HEK293 (cell line): Measurements from ENCODE around the gene DYNLL1.

Source experiments
- GLIS1 ChIP-seq: fragments of 450-650 bp; formaldehyde crosslinking; IDR thresholded peaks from 2 replicates; pipeline ENCODE4 v1.5.1; 2016; ENCODE audit warnings: missing biosample characterization, missing genetic modification characterization
- HOXA7 ChIP-seq: sonication (generic); formaldehyde crosslinking; IDR thresholded peaks from 2 replicates; pipeline ENCODE4 v1.8.1; 2022; ENCODE audit warnings: missing genetic modification reagents, borderline replicate concordance
- KLF16 ChIP-seq: fragments of 450-650 bp; formaldehyde crosslinking; IDR thresholded peaks from 2 replicates; pipeline ENCODE4 v1.5.1; 2017; ENCODE audit warnings: missing biosample characterization, missing genetic modification characterization
- KLF9 ChIP-seq: fragments of 450-650 bp; formaldehyde crosslinking; IDR thresholded peaks from 2 replicates; pipeline ENCODE4 v1.5.1; 2016; ENCODE audit warnings: missing biosample characterization, missing genetic modification characterization, low read depth
- PRDM10 ChIP-seq: fragments of 450-650 bp; formaldehyde crosslinking; IDR thresholded peaks from 2 replicates; pipeline ENCODE4 v1.5.1; 2016; ENCODE audit warnings: missing biosample characterization, missing genetic modification characterization
- SCRT1 ChIP-seq: fragments of 450-650 bp; formaldehyde crosslinking; IDR thresholded peaks from 2 replicates; pipeline ENCODE4 v1.5.1; 2016; ENCODE audit warnings: missing biosample characterization, missing genetic modification characterization, borderline replicate concordance
- SETDB1 ChIP-seq: IDR thresholded peaks from one replicate; pipeline ENCODE4 v1.6.1; 2017; ENCODE audit warnings: mild to moderate bottlenecking, low read length, moderate library complexity, mixed read lengths; ENCODE audit not compliant: insufficient read length
- SP2 ChIP-seq: fragments of 450-650 bp; formaldehyde crosslinking; IDR thresholded peaks from 2 replicates; pipeline ENCODE4 v1.5.1; 2016; ENCODE audit warnings: missing biosample characterization, missing genetic modification characterization
- SP3 ChIP-seq: fragments of 450-650 bp; formaldehyde crosslinking; IDR thresholded peaks from 2 replicates; pipeline ENCODE4 v1.5.1; 2016; ENCODE audit warnings: missing biosample characterization, missing genetic modification characterization
- YY2 ChIP-seq: fragments of 450-650 bp; formaldehyde crosslinking; IDR thresholded peaks from 2 replicates; pipeline ENCODE4 v1.5.1; 2016; ENCODE audit warnings: missing biosample characterization, missing genetic modification characterization
- ZBTB48 ChIP-seq: fragments of 450-650 bp; formaldehyde crosslinking; IDR thresholded peaks from 2 replicates; pipeline ENCODE4 v1.5.1; 2016; ENCODE audit warnings: missing biosample characterization, missing genetic modification characterization
- ZNF10 ChIP-seq: fragments of 450-650 bp; formaldehyde crosslinking; IDR thresholded peaks from 2 replicates; pipeline ENCODE4 v1.5.1; 2017; ENCODE audit warnings: missing biosample characterization, missing genetic modification characterization
- ZNF133 ChIP-seq: fragments of 450-650 bp; formaldehyde crosslinking; IDR thresholded peaks from 2 replicates; pipeline ENCODE4 v1.5.1; 2016; ENCODE audit warnings: missing biosample characterization, missing genetic modification characterization
- ZNF175 ChIP-seq: fragments of 450-650 bp; formaldehyde crosslinking; IDR thresholded peaks from 2 replicates; pipeline ENCODE4 v1.5.1; 2016; ENCODE audit warnings: missing biosample characterization, missing genetic modification characterization
- ZNF248 ChIP-seq: fragments of 450-650 bp; formaldehyde crosslinking; IDR thresholded peaks from 2 replicates; pipeline ENCODE4 v1.5.1; 2017; ENCODE audit warnings: missing biosample characterization, missing genetic modification characterization
- ZNF280C ChIP-seq: fragments of 450-650 bp; formaldehyde crosslinking; IDR thresholded peaks from 2 replicates; pipeline ENCODE4 v1.5.1; 2016; ENCODE audit warnings: missing biosample characterization, missing genetic modification characterization
- ZNF324 ChIP-seq: fragments of 450-650 bp; formaldehyde crosslinking; IDR thresholded peaks from 2 replicates; pipeline ENCODE4 v1.5.1; 2016; ENCODE audit warnings: missing biosample characterization, missing genetic modification characterization
- ZNF335 ChIP-seq: fragments of 450-650 bp; formaldehyde crosslinking; conservative IDR thresholded peaks from 2 replicates; pipeline ENCODE4 v1.5.1; 2016; ENCODE audit warnings: missing biosample characterization, missing genetic modification characterization
- ZNF391 ChIP-seq: fragments of 450-650 bp; formaldehyde crosslinking; IDR thresholded peaks from 2 replicates; pipeline ENCODE4 v1.5.1; 2016; ENCODE audit warnings: low read depth, missing biosample characterization, missing genetic modification characterization, borderline replicate concordance
- ZNF518A ChIP-seq: fragments of 450-650 bp; formaldehyde crosslinking; conservative IDR thresholded peaks from 2 replicates; pipeline ENCODE4 v1.5.1; 2016; ENCODE audit warnings: low read depth, missing biosample characterization, missing genetic modification characterization
- ZNF549 ChIP-seq: fragments of 450-650 bp; IDR thresholded peaks from 2 replicates; pipeline ENCODE4 v1.5.1; 2018; ENCODE audit warnings: missing biosample characterization, missing genetic modification characterization, mild to moderate bottlenecking, inconsistent platforms, moderate library complexity
- ZNF623 ChIP-seq: fragments of 450-650 bp; formaldehyde crosslinking; IDR thresholded peaks from 2 replicates; pipeline ENCODE4 v1.5.1; 2016; ENCODE audit warnings: missing biosample characterization, missing genetic modification characterization
- ZNF704 ChIP-seq: fragments of 450-650 bp; formaldehyde crosslinking; IDR thresholded peaks from 2 replicates; pipeline ENCODE4 v1.5.1; 2016; ENCODE audit warnings: missing biosample characterization, missing genetic modification characterization
- ZNF76 ChIP-seq: fragments of 450-650 bp; formaldehyde crosslinking; IDR thresholded peaks from 2 replicates; pipeline ENCODE4; 2016; ENCODE audit warnings: low read depth, missing biosample characterization, missing genetic modification characterization, borderline replicate concordance
- ZNF830 ChIP-seq: fragments of 450-650 bp; IDR thresholded peaks from 2 replicates; pipeline ENCODE4 v1.5.0; 2018; ENCODE audit warnings: missing biosample characterization, missing genetic modification characterization, low read depth, mild to moderate bottlenecking, moderate library complexity
- ZNF837 ChIP-seq: fragments of 450-650 bp; formaldehyde crosslinking; IDR thresholded peaks from 2 replicates; pipeline ENCODE4 v1.5.1; 2016; ENCODE audit warnings: missing biosample characterization, missing genetic modification characterization
- ZSCAN4 ChIP-seq: fragments of 450-650 bp; formaldehyde crosslinking; IDR thresholded peaks from 2 replicates; pipeline ENCODE4 v1.5.1; 2017; ENCODE audit warnings: missing biosample characterization, missing genetic modification characterization

The DYNLL1 gene

GRCh38 chr12:120495731-120496412 lies at the start of gene DYNLL1 (continued):
- TF ChIP-seq ZNF518A (peak; percentile 58; the same call in 1 of the 2 replicates), ZNF830 (tag by site-specific recombination) (no peak), ZSCAN4 (tag by site-specific recombination) (no peak), ZNF248 (tag by site-specific recombination) (no peak), HOXA7 (CRISPR knock-in tag) (no peak), ZNF175 (no peak), ZNF324 (no peak; the same call in 1 of the 2 replicates), ZNF280C (tag by site-specific recombination) (no peak), SCRT1 (tag by site-specific recombination) (no peak), ZNF623 (tag by site-specific recombination) (no peak), ZNF837 (tag by site-specific recombination) (no peak), ZNF391 (tag by site-specific recombination) (peak; percentile 43; the same call in 1 of the 2 replicates), PRDM10 (0 out of 2 replicates have a peak, but pooled peaks have one; percentile 22), ZNF704 (tag by site-specific recombination) (no peak), ZNF10 (tag by site-specific recombination) (no peak), ZNF133 (tag by site-specific recombination) (no peak), ZNF76 (tag by site-specific recombination) (peak; percentile 94), YY2 (tag by site-specific recombination) (no peak), ZNF335 (tag by site-specific recombination) (peak; percentile 74), KLF16 (tag by site-specific recombination) (peak; percentile 69), GLIS1 (peak; percentile 70; the same call in 1 of the 2 replicates), KLF9 (tag by site-specific recombination) (peak; percentile 78), ZNF549 (tag by site-specific recombination) (no peak), SP2 (tag by site-specific recombination) (peak; percentile 97), SP3 (peak; percentile 97), SETDB1 (no peak), ZBTB48 (tag by site-specific recombination) (0 out of 2 replicates have a peak, but pooled peaks have one; percentile 43)
